Measurements from ENCODE around the gene MEI1. TPM values are rescaled to one million over a fixed set of nuclear protein-coding genes. Genes with fewer than 3 reads are reported as not detected.

MEI1 gene
- total RNA-seq, 1 experiment from 2014 or later, result 0.18 TPM

DNA sequence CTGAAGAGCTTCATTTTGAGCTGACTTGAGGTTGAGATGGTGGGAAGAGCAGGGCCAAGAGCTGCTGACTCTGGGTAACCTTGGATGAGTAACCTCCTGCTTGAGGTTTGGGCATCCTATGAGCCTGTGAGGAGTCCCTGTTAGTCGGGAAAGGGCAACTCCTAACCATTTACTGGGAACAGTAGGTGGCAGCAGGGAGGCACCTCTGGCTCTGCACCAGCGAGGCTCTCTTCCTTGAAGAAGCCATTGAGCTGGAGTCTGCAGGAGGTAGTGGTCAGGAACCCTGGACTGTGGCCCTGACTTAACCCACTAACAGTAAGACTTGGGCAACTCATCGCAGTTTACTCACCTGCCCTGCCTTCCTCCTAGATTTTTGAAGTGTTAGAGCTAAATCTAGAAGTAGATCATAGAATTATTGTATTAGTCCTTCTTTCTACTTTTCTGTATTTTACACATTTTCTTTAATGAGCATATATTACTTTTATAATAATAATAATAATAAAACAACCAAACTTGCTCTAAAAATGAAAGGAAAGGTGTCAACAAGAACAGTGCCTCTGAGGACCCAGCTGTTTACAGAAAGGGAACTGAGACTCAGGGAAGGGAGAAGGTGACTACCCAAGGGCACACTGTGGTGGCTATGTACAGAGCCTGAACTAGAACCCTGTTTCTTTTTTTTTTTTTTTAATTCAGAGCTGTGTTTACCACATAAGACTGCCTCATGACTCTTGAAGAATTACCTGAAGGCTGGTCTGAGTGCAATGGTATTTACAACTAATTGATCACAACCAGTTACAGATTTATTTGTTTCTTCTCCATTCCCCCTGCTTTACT lies 47.5 kb downstream of the MEI1 start:
- Histone ChIP-seq H3K27ac (ENCODE audit: low read length) (no peak overlapping the region), H3K9me3 (ENCODE audit: control insufficient read depth, insufficient read depth, low read depth, low read length) (no peaks in the 10 kb centered on the region), H3K36me3 (ENCODE audit: control insufficient read depth, insufficient read depth, low read length) (no peaks in the 10 kb centered on the region), H3K4me1 (ENCODE audit: control insufficient read depth, insufficient read depth, low read length) (no peaks in the 10 kb centered on the region), H3K27me3 (ENCODE audit: control insufficient read depth, insufficient read depth, low read length) (no peaks in the 10 kb centered on the region), H3K4me3 (ENCODE audit: low read depth in 2 of 2, low read length in 2 of 2) (no peak overlapping the region)
- POLR2A ChIA-PET, result interaction anchor here (0.7 to 0.9 kb wide), 2 partner anchors 44 to 54 kb away, joined by 4 to 8 read pairs; partner anchors contain the start of gene CCDC134
- TF ChIP-seq, protein P1, sequence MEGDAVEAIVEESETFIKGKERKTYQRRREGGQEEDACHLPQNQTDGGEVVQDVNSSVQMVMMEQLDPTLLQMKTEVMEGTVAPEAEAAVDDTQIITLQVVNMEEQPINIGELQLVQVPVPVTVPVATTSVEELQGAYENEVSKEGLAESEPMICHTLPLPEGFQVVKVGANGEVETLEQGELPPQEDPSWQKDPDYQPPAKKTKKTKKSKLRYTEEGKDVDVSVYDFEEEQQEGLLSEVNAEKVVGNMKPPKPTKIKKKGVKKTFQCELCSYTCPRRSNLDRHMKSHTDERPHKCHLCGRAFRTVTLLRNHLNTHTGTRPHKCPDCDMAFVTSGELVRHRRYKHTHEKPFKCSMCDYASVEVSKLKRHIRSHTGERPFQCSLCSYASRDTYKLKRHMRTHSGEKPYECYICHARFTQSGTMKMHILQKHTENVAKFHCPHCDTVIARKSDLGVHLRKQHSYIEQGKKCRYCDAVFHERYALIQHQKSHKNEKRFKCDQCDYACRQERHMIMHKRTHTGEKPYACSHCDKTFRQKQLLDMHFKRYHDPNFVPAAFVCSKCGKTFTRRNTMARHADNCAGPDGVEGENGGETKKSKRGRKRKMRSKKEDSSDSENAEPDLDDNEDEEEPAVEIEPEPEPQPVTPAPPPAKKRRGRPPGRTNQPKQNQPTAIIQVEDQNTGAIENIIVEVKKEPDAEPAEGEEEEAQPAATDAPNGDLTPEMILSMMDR (IDR thresholded peaks at IDR 0.05), result peak; percentile 84
- TF ChIP-seq, protein P2, sequence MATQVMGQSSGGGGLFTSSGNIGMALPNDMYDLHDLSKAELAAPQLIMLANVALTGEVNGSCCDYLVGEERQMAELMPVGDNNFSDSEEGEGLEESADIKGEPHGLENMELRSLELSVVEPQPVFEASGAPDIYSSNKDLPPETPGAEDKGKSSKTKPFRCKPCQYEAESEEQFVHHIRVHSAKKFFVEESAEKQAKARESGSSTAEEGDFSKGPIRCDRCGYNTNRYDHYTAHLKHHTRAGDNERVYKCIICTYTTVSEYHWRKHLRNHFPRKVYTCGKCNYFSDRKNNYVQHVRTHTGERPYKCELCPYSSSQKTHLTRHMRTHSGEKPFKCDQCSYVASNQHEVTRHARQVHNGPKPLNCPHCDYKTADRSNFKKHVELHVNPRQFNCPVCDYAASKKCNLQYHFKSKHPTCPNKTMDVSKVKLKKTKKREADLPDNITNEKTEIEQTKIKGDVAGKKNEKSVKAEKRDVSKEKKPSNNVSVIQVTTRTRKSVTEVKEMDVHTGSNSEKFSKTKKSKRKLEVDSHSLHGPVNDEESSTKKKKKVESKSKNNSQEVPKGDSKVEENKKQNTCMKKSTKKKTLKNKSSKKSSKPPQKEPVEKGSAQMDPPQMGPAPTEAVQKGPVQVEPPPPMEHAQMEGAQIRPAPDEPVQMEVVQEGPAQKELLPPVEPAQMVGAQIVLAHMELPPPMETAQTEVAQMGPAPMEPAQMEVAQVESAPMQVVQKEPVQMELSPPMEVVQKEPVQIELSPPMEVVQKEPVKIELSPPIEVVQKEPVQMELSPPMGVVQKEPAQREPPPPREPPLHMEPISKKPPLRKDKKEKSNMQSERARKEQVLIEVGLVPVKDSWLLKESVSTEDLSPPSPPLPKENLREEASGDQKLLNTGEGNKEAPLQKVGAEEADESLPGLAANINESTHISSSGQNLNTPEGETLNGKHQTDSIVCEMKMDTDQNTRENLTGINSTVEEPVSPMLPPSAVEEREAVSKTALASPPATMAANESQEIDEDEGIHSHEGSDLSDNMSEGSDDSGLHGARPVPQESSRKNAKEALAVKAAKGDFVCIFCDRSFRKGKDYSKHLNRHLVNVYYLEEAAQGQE (IDR thresholded peaks at IDR 0.05; ENCODE audit: insufficient read depth in 1 of 2, low read depth in 2 of 2, low read length in 1 of 2), result no peak
- BruUV-seq (replicated peaks), result no TSS peak
- CTCF ChIA-PET, result interaction anchor here (0.6 to 1.9 kb wide), 11 partner anchors 15 to 194 kb away, joined by 3 to 8 read pairs (median 4); partner anchors contain the start of genes CCDC134 and SREBF2
- intact Hi-C loops (cut with micrococcal nuclease; ENCODE audit: unreplicated experiment) (no loop called here), in situ Hi-C loops (cut with HindIII; ENCODE audit: low pct_unique_long_range_greater_than_20kb, low sequenced_read_pairs) (no loop called here)
- peak; percentile 66 for DNase-seq (ENCODE audit: low read depth, low spot score)
- ATAC-seq, result peak; percentile 100

DNA sequence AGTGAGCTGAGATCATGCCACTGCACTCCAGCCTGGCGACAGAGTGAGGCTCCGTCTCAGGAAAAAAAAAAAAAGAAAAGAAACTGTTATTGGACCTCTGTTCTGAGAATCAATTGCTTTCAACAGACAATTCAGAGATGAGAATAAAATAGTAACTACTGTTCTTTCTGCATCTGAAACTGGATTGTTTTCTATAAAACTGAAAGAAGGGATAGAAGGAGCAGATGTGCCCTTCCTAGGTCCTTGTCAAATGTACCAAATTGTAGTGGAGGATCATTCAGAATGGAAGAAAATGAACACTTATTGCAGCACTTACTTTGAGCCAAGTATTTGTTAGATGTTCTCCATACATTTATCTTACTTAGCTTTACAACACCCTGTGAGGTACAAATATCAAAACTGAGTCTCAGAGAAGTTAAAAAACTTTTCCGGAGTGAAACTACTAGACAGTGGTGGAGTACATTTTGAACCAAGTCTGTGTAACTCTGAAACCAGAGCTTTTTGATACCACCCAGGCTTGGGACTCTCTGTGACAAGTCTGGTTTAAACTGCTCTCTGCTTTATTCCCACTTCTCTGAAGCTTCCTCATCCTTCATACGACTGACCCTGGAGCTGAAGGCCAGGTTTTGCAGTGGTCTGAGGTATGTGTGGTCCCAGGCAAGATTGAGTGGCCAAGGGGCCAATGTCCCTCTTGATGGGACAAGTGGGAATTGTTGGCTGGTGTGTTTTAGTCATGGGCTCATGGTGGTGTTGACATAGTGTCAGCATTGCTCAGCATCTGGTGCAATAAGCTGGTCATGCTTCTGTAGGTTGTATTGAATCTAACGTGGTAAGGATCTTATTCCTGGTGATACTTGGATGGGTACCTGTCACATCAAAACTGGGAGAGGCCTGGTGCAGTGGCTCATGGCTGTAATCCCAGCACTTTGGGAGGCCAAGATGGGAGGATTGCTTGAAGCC lies 53.0 kb downstream of the MEI1 start:
- TF ChIP-seq SIN3A (IDR thresholded peaks at IDR 0.05; ENCODE audit: borderline replicate concordance, insufficient read depth, low read depth, low read length), result no peak
- TF ChIP-seq, protein P2 (IDR thresholded peaks at IDR 0.05; ENCODE audit: insufficient read depth in 1 of 2, low read depth in 2 of 2, low read length in 1 of 2), result no peak
- intact Hi-C loops (cut with micrococcal nuclease; ENCODE audit: unreplicated experiment), result no loop called here
- CTCF ChIA-PET, result no interaction called here
- no peaks in the 10 kb centered on the region for H3K9me3 ChIP-seq (ENCODE audit: control insufficient read depth, insufficient read depth, low read depth, low read length)
- in situ Hi-C loops (cut with HindIII; ENCODE audit: low pct_unique_long_range_greater_than_20kb, low sequenced_read_pairs), result no loop called here
- no peaks in the 10 kb centered on the region for H3K27me3 ChIP-seq (ENCODE audit: control insufficient read depth, insufficient read depth, low read length)
- DNase-seq (ENCODE audit: low read depth, low spot score), result no peak
- POLR2A ChIA-PET, result interaction anchor here (0.5 kb wide), 1 partner anchor 64 kb away, joined by 3 read pairs; the partner anchor contains the start of gene SNU13
- BruUV-seq (replicated peaks), result no TSS peak
- H3K27ac ChIP-seq (ENCODE audit: low read length), result no peak overlapping the region
- no peaks in the 10 kb centered on the region for H3K36me3 ChIP-seq (ENCODE audit: control insufficient read depth, insufficient read depth, low read length)
- ATAC-seq, result no peak
- no peak overlapping the region for H3K4me3 ChIP-seq (ENCODE audit: low read depth in 2 of 2, low read length in 2 of 2)
- no peaks in the 10 kb centered on the region for H3K4me1 ChIP-seq (ENCODE audit: control insufficient read depth, insufficient read depth, low read length)

Measured in Panc1 (cell line).